HepG2 (cell line): ENCODE results near the gene PFN2.

ENCODE experiments used
- CTCF ChIP-seq: sonication (generic); formaldehyde crosslinking; IDR thresholded peaks from 2 replicates; pipeline ENCODE4 v1.5.0; 2020; ENCODE audit warnings: mild to moderate bottlenecking, missing genetic modification reagents, moderate library complexity
- FOXP1 ChIP-seq, 2 experiments: fragments of 450-650 bp in 1 of 2; IDR thresholded peaks; 2 replicates each; pipeline ENCODE4 v1.6.1; 2017 to 2018; ENCODE audit warnings: antibody characterized with exemption in 1 of 2
- MNT ChIP-seq: fragments of 450-650 bp; IDR thresholded peaks from 2 replicates; pipeline ENCODE4 v1.6.1; 2016
- ZMAT3 ChIP-seq: sonication (generic); formaldehyde crosslinking; conservative IDR thresholded peaks from 2 replicates; pipeline ENCODE4 v1.7.0; 2021; ENCODE audit warnings: missing genetic modification reagents
- ZNF263 ChIP-seq: sonication (generic); formaldehyde crosslinking; IDR thresholded peaks from 2 replicates; pipeline ENCODE4 v1.4.0; 2020; ENCODE audit warnings: missing genetic modification reagents
- ZSCAN20 ChIP-seq: sonication (generic); formaldehyde crosslinking; IDR thresholded peaks from 2 replicates; pipeline ENCODE4 v1.4.0; 2020; ENCODE audit warnings: missing genetic modification reagents, mild to moderate bottlenecking, borderline replicate concordance

- TF ChIP-seq ZNF263 (no peak), FOXP1 (IDR thresholded peaks at IDR 0.05) (no peak), FOXP1 (CRISPR knock-in tag; IDR thresholded peaks at IDR 0.05) (no peak), ZMAT3 (CRISPR knock-in tag) (no peak), CTCF (CRISPR knock-in tag) (no peak), MNT (no peak), ZSCAN20 (CRISPR knock-in tag) (no peak)
Measured at GRCh38 chr3:149954812-149955211, 15.9 kb downstream of the PFN2 start.
